SK-N-SH (cell line): ENCODE results near the gene SFTPB. TPM values are rescaled to one million over a fixed set of nuclear protein-coding genes. Genes with fewer than 3 reads are reported as not detected.
A peak's percentile ranks its signal among the peaks of the same experiment; 100 is the strongest.

ENCODE experiments used
- CTCF ChIA-PET: fragments of 300-600, 350-600 bp; formaldehyde crosslinking; extraction: SDS; loops from one replicate; lab custom pipeline; 2021; lab: Yijun Ruan, JAX
- POLR2A ChIA-PET: fragments of 350-600 bp; sonication (Branson Sonifier 250); formaldehyde crosslinking; extraction: SDS; loops from one replicate; lab custom pipeline; 2020; ENCODE audit warnings: antibody characterized with exemption, inconsistent platforms; lab: Yijun Ruan, JAX
- DNase-seq: peaks from one replicate; pipeline ENCODE4 v3.0.0; 2012
- H2AFZ ChIP-seq: fragments of 200-600 bp; sonication (generic); 2 replicates; pipeline ENCODE4 v1.8.1; 2016; ENCODE audit warnings: antibody characterized with exemption, mild to moderate bottlenecking, low read depth
- H3F3A ChIP-seq: fragments of 200-600 bp; sonication (generic); replicated peaks from 2 replicates; pipeline ENCODE3; 2016; ENCODE audit warnings: antibody characterized with exemption, mild to moderate bottlenecking; ENCODE audit not compliant: insufficient read depth
- H3K27ac ChIP-seq, 2 experiments: fragments of 200-500 bp in 1 of 2; fragments of 200-600 bp in 1 of 2; sonication (Bioruptor generic) in 1 of 2; sonication (generic), shearing (Covaris generic) in 1 of 2; 2 replicates each; pipeline versions ENCODE4 v1.5.1 to v1.6.1; 2014 to 2016; ENCODE audit warnings: low read depth in 2 of 2, inconsistent platforms in 1 of 2, low read length in 1 of 2, mild to moderate bottlenecking in 1 of 2, mixed read lengths in 1 of 2
- H3K27me3 ChIP-seq: fragments of 200-600 bp; sonication (generic), shearing (Covaris generic); 2 replicates; pipeline ENCODE4 v1.6.1; 2016; ENCODE audit warnings: mixed run types; ENCODE audit not compliant: insufficient read depth
- H3K36me3 ChIP-seq, 2 experiments: fragments of 200-500 bp in 1 of 2; fragments of 200-600 bp in 1 of 2; sonication (Bioruptor generic) in 1 of 2; sonication (generic) in 1 of 2; replicated peaks in 1 of 2; 2 replicates each; pipeline versions ENCODE3 to v1.5.1; 2014 to 2016; ENCODE audit warnings: low read length in 1 of 2, mild to moderate bottlenecking in 1 of 2; ENCODE audit not compliant: insufficient read depth in 2 of 2, control insufficient read depth in 1 of 2
- H3K4me1 ChIP-seq, 2 experiments: fragments of 200-500 bp in 1 of 2; fragments of 200-600 bp in 1 of 2; sonication (Bioruptor generic) in 1 of 2; sonication (generic), shearing (Covaris generic) in 1 of 2; 2 replicates each; pipeline versions ENCODE4 v1.5.1 to v1.6.1; 2014 to 2016; ENCODE audit warnings: low read depth in 1 of 2, low read length in 1 of 2, mixed run types in 1 of 2; ENCODE audit not compliant: insufficient read depth in 2 of 2, control insufficient read depth in 1 of 2
- H3K4me2 ChIP-seq: fragments of 200-600 bp; sonication (generic), shearing (Covaris generic); 2 replicates; pipeline ENCODE4 v1.6.1; 2017; ENCODE audit warnings: mixed run types
- H3K4me3 ChIP-seq, 2 experiments: fragments of 200-500 bp in 1 of 2; fragments of 200-600 bp in 1 of 2; sonication (Bioruptor generic) in 1 of 2; sonication (generic), shearing (Covaris generic) in 1 of 2; 2 replicates each; pipeline versions ENCODE4 v1.5.1 to v1.8.1; 2014 to 2016; ENCODE audit warnings: low read depth in 2 of 2, inconsistent platforms in 1 of 2, low read length in 1 of 2, mild to moderate bottlenecking in 1 of 2, mixed read lengths in 1 of 2, moderate library complexity in 1 of 2
- H3K79me2 ChIP-seq: fragments of 200-600 bp; sonication (generic); 2 replicates; pipeline ENCODE4 v1.8.1; 2017; ENCODE audit warnings: mild to moderate bottlenecking; ENCODE audit not compliant: insufficient read depth
- H3K9ac ChIP-seq: fragments of 200-600 bp; sonication (generic); 2 replicates; pipeline ENCODE4 v1.6.1; 2017; ENCODE audit warnings: mixed run types
- H3K9me2 ChIP-seq: fragments of 200-600 bp; sonication (generic); 2 replicates; pipeline ENCODE4 v1.6.1; 2017; ENCODE audit warnings: mixed run types
- H3K9me3 ChIP-seq: fragments of 200-600 bp; sonication (generic); 2 replicates; pipeline ENCODE4 v1.6.1; 2017; ENCODE audit warnings: mixed run types, mild to moderate bottlenecking, moderate library complexity
- H4K20me1 ChIP-seq: fragments of 200-600 bp; sonication (generic); 2 replicates; pipeline ENCODE4 v1.6.1; 2017; ENCODE audit warnings: mild to moderate bottlenecking, mixed run types; ENCODE audit not compliant: insufficient read depth
- ELF1 ChIP-seq: IDR thresholded peaks from 2 replicates; pipeline ENCODE4 v1.4.0; 2012
- EZH2phosphoT487 ChIP-seq: fragments of 200-600 bp; sonication (generic); IDR thresholded peaks from 2 replicates; pipeline ENCODE4 v1.6.1; 2017; ENCODE audit warnings: low read depth, mixed run types, mild to moderate bottlenecking, antibody characterized with exemption, moderate library complexity, borderline replicate concordance
- FOSL2 ChIP-seq: IDR thresholded peaks from 2 replicates; pipeline ENCODE4 v1.4.0; 2012; ENCODE audit warnings: low read depth, mild to moderate bottlenecking, moderate library complexity, borderline replicate concordance
- FOXM1 ChIP-seq: IDR thresholded peaks from 2 replicates; pipeline ENCODE4 v1.4.0; 2012; ENCODE audit warnings: low read depth, mild to moderate bottlenecking
- GABPA ChIP-seq: IDR thresholded peaks from 2 replicates; pipeline ENCODE4 v1.4.0; 2012; ENCODE audit warnings: low read depth, mild to moderate bottlenecking
- GATA2 ChIP-seq: sonication (generic); formaldehyde crosslinking; IDR thresholded peaks from 2 replicates; pipeline ENCODE4 v1.5.0; 2020; ENCODE audit warnings: mild to moderate bottlenecking, missing genetic modification reagents
- JUND ChIP-seq: IDR thresholded peaks from 2 replicates; pipeline ENCODE4 v1.4.0; 2012
- MEF2A ChIP-seq: IDR thresholded peaks from 2 replicates; pipeline ENCODE4 v1.4.0; 2012; ENCODE audit warnings: low read depth, borderline replicate concordance
- MXI1 ChIP-seq: IDR thresholded peaks from 2 replicates; pipeline ENCODE4 v1.6.1; 2012; ENCODE audit warnings: mild to moderate bottlenecking, low read depth, low read length, improper control_type of control experiment
- POLR2AphosphoS5 ChIP-seq: IDR thresholded peaks from 2 replicates; pipeline ENCODE4 v1.6.1; 2012; ENCODE audit warnings: low read depth, low read length
- SIN3A ChIP-seq: IDR thresholded peaks from 2 replicates; pipeline ENCODE4 v1.6.1; 2012; ENCODE audit warnings: low read depth, mild to moderate bottlenecking, low read length, moderate library complexity, borderline replicate concordance
- TCF12 ChIP-seq: IDR thresholded peaks from 2 replicates; pipeline ENCODE4 v1.4.0; 2012
- YY1 ChIP-seq: IDR thresholded peaks from 2 replicates; pipeline ENCODE4 v1.4.0; 2012; ENCODE audit warnings: low read depth, mild to moderate bottlenecking
- WGBS: methylation state at CpG from one replicate; pipeline ENCODE4 v1.1.6; 2017; ENCODE audit warnings: low lambda C conversion rate; 5-methylcytosine and 5-hydroxymethylcytosine counted together
- polyA plus RNA-seq, 3 experiments: library from polyadenylated mRNA; depleted of rRNA; stranded (reverse); fragments of >200 nt; gene quantifications; 2 replicates each; pipeline ENCODE4 v1.2.3, GENCODE V29; 2012
- TF ChIP-seq, protein P1 (sequence below): fragments of 150-350 bp; IDR thresholded peaks from 2 replicates; pipeline ENCODE4 v1.6.1; 2017; ENCODE audit warnings: antibody characterized with exemption, low read length, low read depth, borderline replicate concordance
- TF ChIP-seq, protein P2 (sequence below): IDR thresholded peaks from 2 replicates; pipeline ENCODE4 v1.6.1; 2012; ENCODE audit warnings: mild to moderate bottlenecking, low read depth, low read length, moderate library complexity

SFTPB gene
- polyA plus RNA-seq, 1 of the 3 experiments (the other 2 are of a cell fraction): not detected

DNA sequence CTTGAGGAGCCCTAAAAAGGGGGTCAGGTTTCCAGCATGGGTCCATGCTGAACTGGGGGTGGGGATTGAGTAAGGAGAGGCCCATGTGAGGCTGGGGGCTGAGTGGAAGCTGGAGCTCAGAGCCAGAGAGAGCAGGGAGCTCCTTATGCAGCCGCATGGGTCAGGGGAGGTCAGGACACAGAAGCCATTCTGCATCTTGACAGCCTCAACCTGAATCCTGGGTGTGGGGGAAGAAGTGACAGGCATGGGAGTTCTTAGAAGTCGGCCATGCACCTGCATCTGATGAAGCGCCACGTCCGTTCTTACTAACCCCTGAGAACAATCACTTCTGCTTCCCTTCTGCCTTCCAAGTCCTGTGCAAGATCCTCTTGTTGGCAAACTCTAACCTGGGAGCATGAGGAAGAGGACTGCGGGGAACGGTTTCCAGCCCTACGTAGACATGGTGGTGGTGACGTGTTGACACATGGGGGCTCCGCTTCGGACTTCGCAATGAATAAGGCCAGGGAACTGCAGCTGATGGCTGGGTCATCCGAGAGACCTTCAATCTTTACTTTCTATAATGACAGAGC lies 48.4 kb upstream of the SFTPB start:
- ChIA-PET CTCF (interaction anchor here (1.3 to 8.6 kb wide), 7 partner anchors 9 to 98 kb away, joined by 3 to 101 read pairs (median 9); no protein-coding TSS in a partner anchor), POLR2A (no interaction called here)
- H3K4me3 ChIP-seq: no peak overlapping the region
- H3K27ac ChIP-seq: peak overlapping the region in 1 of 2 experiments; percentile 92; a peak in 1 of 4 replicates
- no peak overlapping the region for H3K9ac ChIP-seq
- H3K36me3 ChIP-seq: no peaks in the 10 kb centered on the region
- 87% methylated on average over 13 of the region's 13 CpGs for WGBS
- no peak for TF ChIP-seq YY1
- TF ChIP-seq, protein P1, sequence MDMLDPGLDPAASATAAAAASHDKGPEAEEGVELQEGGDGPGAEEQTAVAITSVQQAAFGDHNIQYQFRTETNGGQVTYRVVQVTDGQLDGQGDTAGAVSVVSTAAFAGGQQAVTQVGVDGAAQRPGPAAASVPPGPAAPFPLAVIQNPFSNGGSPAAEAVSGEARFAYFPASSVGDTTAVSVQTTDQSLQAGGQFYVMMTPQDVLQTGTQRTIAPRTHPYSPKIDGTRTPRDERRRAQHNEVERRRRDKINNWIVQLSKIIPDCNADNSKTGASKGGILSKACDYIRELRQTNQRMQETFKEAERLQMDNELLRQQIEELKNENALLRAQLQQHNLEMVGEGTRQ: no peak
- TF ChIP-seq TCF12: no peak
- no peak for TF ChIP-seq JUND
- no peak for TF ChIP-seq EZH2phosphoT487
- TF ChIP-seq, protein P2, sequence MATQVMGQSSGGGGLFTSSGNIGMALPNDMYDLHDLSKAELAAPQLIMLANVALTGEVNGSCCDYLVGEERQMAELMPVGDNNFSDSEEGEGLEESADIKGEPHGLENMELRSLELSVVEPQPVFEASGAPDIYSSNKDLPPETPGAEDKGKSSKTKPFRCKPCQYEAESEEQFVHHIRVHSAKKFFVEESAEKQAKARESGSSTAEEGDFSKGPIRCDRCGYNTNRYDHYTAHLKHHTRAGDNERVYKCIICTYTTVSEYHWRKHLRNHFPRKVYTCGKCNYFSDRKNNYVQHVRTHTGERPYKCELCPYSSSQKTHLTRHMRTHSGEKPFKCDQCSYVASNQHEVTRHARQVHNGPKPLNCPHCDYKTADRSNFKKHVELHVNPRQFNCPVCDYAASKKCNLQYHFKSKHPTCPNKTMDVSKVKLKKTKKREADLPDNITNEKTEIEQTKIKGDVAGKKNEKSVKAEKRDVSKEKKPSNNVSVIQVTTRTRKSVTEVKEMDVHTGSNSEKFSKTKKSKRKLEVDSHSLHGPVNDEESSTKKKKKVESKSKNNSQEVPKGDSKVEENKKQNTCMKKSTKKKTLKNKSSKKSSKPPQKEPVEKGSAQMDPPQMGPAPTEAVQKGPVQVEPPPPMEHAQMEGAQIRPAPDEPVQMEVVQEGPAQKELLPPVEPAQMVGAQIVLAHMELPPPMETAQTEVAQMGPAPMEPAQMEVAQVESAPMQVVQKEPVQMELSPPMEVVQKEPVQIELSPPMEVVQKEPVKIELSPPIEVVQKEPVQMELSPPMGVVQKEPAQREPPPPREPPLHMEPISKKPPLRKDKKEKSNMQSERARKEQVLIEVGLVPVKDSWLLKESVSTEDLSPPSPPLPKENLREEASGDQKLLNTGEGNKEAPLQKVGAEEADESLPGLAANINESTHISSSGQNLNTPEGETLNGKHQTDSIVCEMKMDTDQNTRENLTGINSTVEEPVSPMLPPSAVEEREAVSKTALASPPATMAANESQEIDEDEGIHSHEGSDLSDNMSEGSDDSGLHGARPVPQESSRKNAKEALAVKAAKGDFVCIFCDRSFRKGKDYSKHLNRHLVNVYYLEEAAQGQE: no peak
- no peak for TF ChIP-seq GATA2
- no peak for TF ChIP-seq GABPA
- TF ChIP-seq SIN3A: no peak
- TF ChIP-seq FOXM1: no peak
- TF ChIP-seq FOSL2: no peak
- no peak for TF ChIP-seq POLR2AphosphoS5
- TF ChIP-seq MXI1: no peak
- TF ChIP-seq MEF2A: no peak
- no peak for TF ChIP-seq ELF1
- TF ChIP-seq, all 33 proteins: peak for 0
- peaks cover 9% of the 10 kb centered on the region for H3F3A ChIP-seq
- peaks cover 12 to 30% of the 10 kb centered on the region in 2 experiments; a peak in 3 of 4 replicates for H3K4me1 ChIP-seq
- H3K79me2 ChIP-seq: no peaks in the 10 kb centered on the region
- no peaks in the 10 kb centered on the region for H4K20me1 ChIP-seq
- H3K4me2 ChIP-seq: no peak overlapping the region
- no peak for DNase-seq
- no peaks in the 10 kb centered on the region for H3K27me3 ChIP-seq
- H3K9me3 ChIP-seq: no peaks in the 10 kb centered on the region
- no peaks in the 10 kb centered on the region for H3K9me2 ChIP-seq
- H2AFZ ChIP-seq: no peak overlapping the region
